HuH-7 (cell line): Measurements from ENCODE around the gene TASOR2.
A peak's percentile ranks its signal among the peaks of the same experiment; 100 is the strongest.

ENCODE experiments used
- DNase-seq: peaks from one replicate; pipeline ENCODE4 v3.0.0; 2011; ENCODE audit warnings: low spot score

TASOR2 gene

GRCh38 chr10:5656737-5657579 is 27.7 kb upstream of the TASOR2 start:
- no peak for DNase-seq

DNA sequence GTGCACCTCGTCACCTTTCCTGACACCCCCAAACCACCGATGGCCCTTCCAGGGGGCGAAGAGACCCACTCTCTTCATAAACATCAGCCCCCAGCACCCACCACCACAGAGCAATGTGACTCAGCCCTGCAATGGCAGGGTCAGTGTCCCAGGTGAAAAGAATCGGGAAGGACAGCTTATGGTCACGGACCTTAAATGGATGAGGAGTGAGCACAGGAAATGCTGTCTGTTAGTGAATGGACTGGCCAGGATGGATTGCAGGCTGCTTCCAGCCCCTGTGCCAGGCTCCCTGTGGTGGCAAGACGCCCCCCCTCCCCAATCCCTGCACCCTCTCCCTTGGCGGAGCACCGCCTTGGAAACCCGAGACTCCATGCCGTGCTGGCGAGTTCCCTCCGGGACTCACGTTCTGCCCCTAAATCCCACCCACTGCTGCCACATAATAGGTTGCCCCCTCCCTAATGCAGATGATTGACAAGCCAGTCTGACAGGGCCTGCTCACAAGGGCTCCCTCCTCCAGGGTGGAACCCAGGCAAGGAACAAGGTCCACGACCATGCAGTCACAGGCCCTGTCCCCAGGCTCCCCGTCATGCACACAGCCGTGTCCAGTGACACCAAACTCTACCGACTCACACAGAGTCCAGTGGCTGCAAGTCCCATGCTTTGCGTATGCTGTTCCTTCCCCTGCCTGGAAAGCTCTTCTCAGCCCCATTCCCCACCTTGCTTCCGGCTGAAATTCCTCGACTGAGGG is 25.6 kb upstream of the TASOR2 start:
- peak; percentile 60 for DNase-seq

- peak; percentile 87 for DNase-seq
Observed at GRCh38 chr10:5659702-5660528, 24.7 kb upstream of the TASOR2 start.

- DNase-seq, result no peak
Observed at GRCh38 chr10:5661043-5661442, 23.6 kb upstream of the TASOR2 start.

DNA sequence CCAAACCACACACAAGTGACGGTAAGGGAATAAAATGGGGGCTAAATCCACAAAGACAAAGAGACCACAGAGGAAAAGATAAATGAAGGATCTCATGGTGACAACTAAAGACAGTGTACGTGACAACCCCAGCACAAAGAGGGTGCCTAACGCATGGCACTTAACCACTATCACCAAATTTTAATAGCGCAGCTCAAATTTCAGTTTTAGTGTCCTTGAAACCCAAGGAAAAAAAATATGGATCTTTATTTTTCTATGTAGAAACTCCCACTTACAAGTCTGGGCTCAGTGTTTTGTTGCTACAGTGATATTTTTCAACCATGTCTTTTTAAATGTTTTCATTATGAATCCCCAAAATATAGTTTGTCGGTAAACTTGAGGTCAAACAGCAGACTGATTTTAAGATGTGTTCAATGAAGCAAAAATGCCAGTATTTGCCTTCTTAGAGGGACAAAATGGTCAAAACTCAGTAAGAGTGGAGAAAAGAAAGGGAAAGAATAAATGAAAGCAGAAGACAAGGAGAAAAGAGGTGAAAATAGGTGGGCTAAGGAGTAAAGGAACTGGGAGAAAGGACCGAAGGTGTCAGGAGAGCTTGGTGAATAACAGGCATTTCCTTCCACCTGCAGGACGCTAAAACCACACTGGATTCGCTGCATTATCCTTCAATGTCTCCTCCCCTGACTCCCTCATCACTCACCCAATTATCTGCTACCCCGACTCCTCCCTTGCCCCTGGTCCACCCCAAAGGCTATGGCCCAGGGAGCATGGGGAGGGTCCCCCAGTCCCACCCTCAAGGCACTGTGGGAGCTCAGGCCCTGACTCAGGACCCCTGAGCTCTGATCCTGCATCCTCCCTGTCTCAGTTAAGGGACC is 21.7 kb upstream of the TASOR2 start:
- DNase-seq, result no peak

- DNase-seq, result peak; percentile 71
Observed at GRCh38 chr10:5663692-5664427, 20.8 kb upstream of the TASOR2 start.

DNA sequence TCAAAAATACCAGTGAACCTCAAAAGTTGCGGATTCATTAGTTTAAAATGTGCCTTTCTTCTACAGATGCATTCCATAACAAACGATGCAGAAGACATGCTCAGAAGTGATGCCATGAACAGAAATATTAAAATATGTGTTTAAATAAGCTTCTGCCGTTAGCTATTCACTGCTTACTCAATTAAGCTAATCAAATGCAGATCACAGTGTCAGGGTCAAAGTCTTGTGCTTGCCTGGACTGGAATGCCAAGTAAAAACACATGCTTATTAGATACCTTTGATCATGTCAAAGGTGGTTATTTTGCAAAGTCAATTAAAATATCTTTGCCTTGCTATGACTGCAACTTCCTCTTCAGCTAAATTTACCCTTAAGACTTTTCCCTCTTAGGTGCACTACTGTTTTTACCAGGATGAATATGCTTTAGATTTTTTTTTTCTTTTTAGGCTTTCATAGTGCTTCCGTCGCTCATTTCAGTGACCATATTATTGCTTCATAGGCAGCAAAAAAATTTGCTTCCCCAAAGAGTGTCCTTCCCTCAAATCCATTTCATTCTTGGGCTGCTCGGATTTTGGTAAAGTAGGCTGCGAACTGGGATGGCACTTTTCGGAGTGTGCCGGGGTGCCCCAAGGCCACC is 19.1 kb upstream of the TASOR2 start:
- DNase-seq, result no peak

- DNase-seq, result peak; percentile 82
Observed at GRCh38 chr10:5666008-5666840, 18.4 kb upstream of the TASOR2 start, which contains the start of gene ASB13. Gene ASB13, minus strand, starts transcription at chr10:5666595. Its CDS starts 44 bp downstream, at chr10:5666551.

- DNase-seq, result no peak
Observed at GRCh38 chr10:5666841-5667630, 17.6 kb upstream of the TASOR2 start.

DNA sequence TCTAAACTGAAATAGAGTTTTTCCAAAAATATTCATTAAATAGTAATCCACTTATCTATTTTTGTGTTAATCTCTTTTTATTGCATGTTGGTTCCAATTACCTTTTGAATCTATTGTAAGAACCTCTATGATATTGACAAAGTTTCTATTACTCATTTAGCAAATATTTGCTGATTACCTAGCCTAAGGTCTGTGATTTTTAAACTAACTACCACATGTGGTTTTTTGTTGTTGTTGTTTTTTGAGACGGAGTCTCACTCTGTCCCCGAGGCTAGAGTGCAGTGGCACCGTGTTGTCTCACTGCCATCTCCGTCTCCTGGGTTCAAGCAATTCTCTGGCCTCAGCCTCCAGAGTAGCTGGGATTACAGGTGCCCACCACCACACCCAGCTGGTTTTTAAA is 16.2 kb upstream of the TASOR2 start:
- DNase-seq, result no peak

- no peak for DNase-seq
Observed at GRCh38 chr10:5669604-5670003, 15.0 kb upstream of the TASOR2 start.

- DNase-seq, result no peak
Observed at GRCh38 chr10:5670662-5671375, 13.8 kb upstream of the TASOR2 start.

GRCh38 chr10:5678397-5679036 is 6.1 kb upstream of the TASOR2 start:
- DNase-seq, result no peak

GRCh38 chr10:5679037-5679435 is 5.6 kb upstream of the TASOR2 start:
- no peak for DNase-seq

- no peak for DNase-seq
Observed at GRCh38 chr10:5679606-5680005, 5.0 kb upstream of the TASOR2 start.

- DNase-seq, result no peak
Observed at GRCh38 chr10:5681930-5682329, 2.7 kb upstream of the TASOR2 start.

DNA sequence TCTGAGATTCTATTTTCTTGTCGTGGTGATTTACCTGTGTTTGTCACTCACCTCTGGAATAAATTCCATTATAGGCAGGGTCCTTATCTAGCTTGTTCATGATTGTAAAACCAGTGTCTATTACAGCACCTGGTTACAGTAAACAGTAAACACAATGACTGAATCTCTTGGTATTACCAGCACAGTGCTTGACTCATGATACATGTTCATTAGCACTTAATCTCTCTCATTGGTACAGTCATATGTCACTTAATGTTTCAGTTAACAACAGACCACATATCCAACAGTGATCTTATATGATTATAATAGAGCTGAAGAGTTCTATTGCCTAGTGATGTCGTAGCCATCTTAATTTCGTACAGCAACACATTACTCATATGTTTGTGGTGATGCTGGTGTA is 1.6 kb upstream of the TASOR2 start:
- no peak for DNase-seq
